Hepatocyte (in vitro differentiated cells): ENCODE measurements around the gene PVALEF. TPM values are rescaled to one million over a fixed set of nuclear protein-coding genes. Genes with fewer than 3 reads are reported as not detected.
"Not testable (repeated sequence)": the region's sequence is repeated elsewhere in the genome, so short reads cannot be mapped to it uniquely, and the experiment has no call there.

ENCODE experiments used
- DNase-seq: peaks from one replicate; pipeline ENCODE4 v3.0.0-alpha.2; 2016; ENCODE audit warnings: low spot score
- H2AFZ ChIP-seq: fragments of 200-600 bp; sonication (generic); 2 replicates; pipeline ENCODE4 v1.6.0; 2016; ENCODE audit warnings: antibody characterized with exemption, mild to moderate bottlenecking
- H3K27ac ChIP-seq: fragments of 200-600 bp; sonication (generic); 2 replicates; pipeline ENCODE4 v1.5.1; 2016; ENCODE audit warnings: mild to moderate bottlenecking
- H3K27me3 ChIP-seq: fragments of 200-600 bp; sonication (generic); 2 replicates; pipeline ENCODE4 v1.6.1; 2016
- H3K36me3 ChIP-seq: fragments of 200-600 bp; sonication (generic); replicated peaks from 2 replicates; pipeline ENCODE4 v1.5.1; 2016; ENCODE audit warnings: low read depth; ENCODE audit not compliant: insufficient read depth
- H3K4me1 ChIP-seq: fragments of 200-600 bp; sonication (generic); 2 replicates; pipeline ENCODE4 v1.5.1; 2016; ENCODE audit warnings: mild to moderate bottlenecking, moderate library complexity; ENCODE audit not compliant: insufficient read depth
- H3K4me2 ChIP-seq: fragments of 200-600 bp; sonication (generic); 2 replicates; pipeline ENCODE4 v1.6.0; 2016
- H3K4me3 ChIP-seq: fragments of 200-600 bp; sonication (generic); 2 replicates; pipeline ENCODE4 v1.5.1; 2016; ENCODE audit warnings: mild to moderate bottlenecking
- H3K79me2 ChIP-seq: fragments of 200-600 bp; sonication (generic); 2 replicates; pipeline ENCODE4 v1.6.0; 2017; ENCODE audit warnings: mild to moderate bottlenecking
- H3K9me2 ChIP-seq: fragments of 200-600 bp; sonication (generic); replicated peaks from 2 replicates; pipeline ENCODE4 v1.6.0; 2017; ENCODE audit warnings: mild to moderate bottlenecking; ENCODE audit not compliant: insufficient read depth
- H3K9me3 ChIP-seq: fragments of 200-600 bp; sonication (generic); 2 replicates; pipeline ENCODE4 v1.5.1; 2016; ENCODE audit warnings: low read depth, mild to moderate bottlenecking
- H4K20me1 ChIP-seq: fragments of 200-600 bp; sonication (generic); 2 replicates; pipeline ENCODE4 v1.6.0; 2016; ENCODE audit warnings: mild to moderate bottlenecking; ENCODE audit not compliant: insufficient read depth, poor library complexity, severe bottlenecking
- EZH2 ChIP-seq: fragments of 200-600 bp; sonication (generic); IDR thresholded peaks from 2 replicates; pipeline ENCODE4 v1.6.1; 2016; ENCODE audit warnings: antibody characterized with exemption, mild to moderate bottlenecking, borderline replicate concordance
- EZH2phosphoT487 ChIP-seq: fragments of 200-600 bp; sonication (generic); IDR thresholded peaks from one replicate; pipeline ENCODE4 v1.6.1; 2018; ENCODE audit warnings: antibody characterized with exemption, mild to moderate bottlenecking, low read depth, moderate library complexity; ENCODE audit not compliant: unreplicated experiment, severe bottlenecking
- WGBS: methylation state at CpG from one replicate; pipeline ENCODE4 v1.1.6; 2016; ENCODE audit warnings: low lambda C conversion rate; ENCODE audit errors: missing lambda C conversion rate; 5-methylcytosine and 5-hydroxymethylcytosine counted together
- polyA plus RNA-seq: library from polyadenylated mRNA; unstranded; fragments of >200 nt; fragmentation: Nextera tagmentation; extraction: Ambion mirVana; gene quantifications from 2 replicates; pipeline ENCODE4 v1.2.1, GENCODE V29; 2016
- total RNA-seq: library from RNA; depleted of rRNA; stranded (reverse); fragments of >200 nt; gene quantifications from 2 replicates; pipeline ENCODE4 v1.2.3, GENCODE V29; 2014
- TF ChIP-seq, protein P1 (sequence below): fragments of 200-600 bp; sonication (generic); IDR thresholded peaks from 2 replicates; pipeline ENCODE4 v1.5.1; 2016; ENCODE audit warnings: antibody characterized with exemption, mild to moderate bottlenecking; ENCODE audit not compliant: poor library complexity

Gene PVALEF
- total and polyA plus RNA-seq, 2 experiments from 2014 or later, result 0.15 TPM; not detected in 1

DNA sequence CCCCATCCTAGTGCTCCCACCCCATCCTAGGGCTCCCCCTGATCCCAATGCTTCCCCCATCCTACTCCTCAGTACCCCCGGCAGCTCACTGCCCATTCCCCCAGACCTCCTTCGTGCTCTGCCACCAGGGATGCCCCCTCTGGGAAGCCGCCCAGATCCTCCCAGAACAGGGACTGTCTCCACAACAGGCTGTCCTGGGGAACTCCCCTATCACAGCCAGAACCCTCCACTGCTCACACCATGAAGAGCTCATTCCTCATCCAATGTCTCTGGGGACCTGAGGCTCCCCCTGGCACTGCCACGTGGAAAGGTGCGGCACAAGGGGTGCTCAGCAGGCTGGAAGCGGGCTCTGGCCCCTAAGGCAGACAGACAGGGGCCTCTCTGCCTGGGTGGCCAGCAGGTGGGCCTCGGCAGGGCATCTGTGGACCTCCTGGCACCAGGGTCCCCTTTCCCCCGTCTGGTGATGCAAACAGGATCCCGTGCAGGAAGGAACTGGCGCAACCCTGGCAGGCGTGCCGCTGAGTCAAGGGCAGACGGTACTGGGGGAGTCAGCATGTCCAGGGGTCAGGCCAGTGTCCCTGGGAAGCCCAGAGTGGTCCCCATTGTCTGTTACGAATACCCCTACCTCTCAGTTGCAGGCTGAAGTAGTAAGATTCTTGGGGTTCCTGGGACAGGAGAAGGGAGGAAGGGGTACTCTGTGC lies 14.8 kb upstream of the PVALEF start:
- Histone ChIP-seq H3K27me3 (no peaks in the 10 kb centered on the region), H2AFZ (no peak overlapping the region), H3K9me3 (no peaks in the 10 kb centered on the region), H4K20me1 (no peaks in the 10 kb centered on the region), H3K4me1 (no peaks in the 10 kb centered on the region), H3K79me2 (no peaks in the 10 kb centered on the region), H3K36me3 (no peaks in the 10 kb centered on the region), H3K4me2 (no peak overlapping the region), H3K9me2 (no peaks in the 10 kb centered on the region), H3K27ac (no peak overlapping the region), H3K4me3 (no peak overlapping the region)
- DNase-seq, result no peak
- TF ChIP-seq EZH2phosphoT487 (no peak), EZH2 (no peak)
- TF ChIP-seq, protein P1, sequence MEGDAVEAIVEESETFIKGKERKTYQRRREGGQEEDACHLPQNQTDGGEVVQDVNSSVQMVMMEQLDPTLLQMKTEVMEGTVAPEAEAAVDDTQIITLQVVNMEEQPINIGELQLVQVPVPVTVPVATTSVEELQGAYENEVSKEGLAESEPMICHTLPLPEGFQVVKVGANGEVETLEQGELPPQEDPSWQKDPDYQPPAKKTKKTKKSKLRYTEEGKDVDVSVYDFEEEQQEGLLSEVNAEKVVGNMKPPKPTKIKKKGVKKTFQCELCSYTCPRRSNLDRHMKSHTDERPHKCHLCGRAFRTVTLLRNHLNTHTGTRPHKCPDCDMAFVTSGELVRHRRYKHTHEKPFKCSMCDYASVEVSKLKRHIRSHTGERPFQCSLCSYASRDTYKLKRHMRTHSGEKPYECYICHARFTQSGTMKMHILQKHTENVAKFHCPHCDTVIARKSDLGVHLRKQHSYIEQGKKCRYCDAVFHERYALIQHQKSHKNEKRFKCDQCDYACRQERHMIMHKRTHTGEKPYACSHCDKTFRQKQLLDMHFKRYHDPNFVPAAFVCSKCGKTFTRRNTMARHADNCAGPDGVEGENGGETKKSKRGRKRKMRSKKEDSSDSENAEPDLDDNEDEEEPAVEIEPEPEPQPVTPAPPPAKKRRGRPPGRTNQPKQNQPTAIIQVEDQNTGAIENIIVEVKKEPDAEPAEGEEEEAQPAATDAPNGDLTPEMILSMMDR, result no peak
- WGBS, result 84% methylated on average over 13 of the region's 14 CpGs

DNA sequence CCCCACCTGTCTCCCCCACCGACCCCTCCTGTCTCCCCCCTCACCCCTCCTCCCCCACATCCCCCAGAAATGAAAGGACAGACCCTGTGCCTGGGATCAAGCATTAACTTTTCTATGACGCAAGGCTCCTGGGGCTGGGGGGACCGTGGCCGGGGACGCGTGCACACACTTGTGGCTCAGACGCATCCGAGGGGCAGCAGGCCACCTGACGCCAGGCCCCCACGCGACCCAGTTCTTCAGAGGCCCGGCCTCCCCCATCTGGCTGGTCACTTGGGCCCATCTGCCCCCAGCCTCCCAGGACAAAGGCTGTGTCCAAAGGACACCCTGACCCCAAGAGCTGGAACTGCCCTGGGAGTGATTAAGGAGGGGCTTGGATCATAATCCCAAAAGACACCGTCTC lies 14.0 kb upstream of the PVALEF start:
- Histone ChIP-seq H3K9me2 (no peaks in the 10 kb centered on the region), H3K4me3 (no peak overlapping the region), H3K27me3 (no peaks in the 10 kb centered on the region), H2AFZ (no peak overlapping the region), H3K9me3 (no peaks in the 10 kb centered on the region), H3K36me3 (no peaks in the 10 kb centered on the region), H3K27ac (no peak overlapping the region), H3K79me2 (no peaks in the 10 kb centered on the region), H3K4me1 (no peaks in the 10 kb centered on the region), H3K4me2 (no peak overlapping the region), H4K20me1 (no peaks in the 10 kb centered on the region)
- no peak for DNase-seq
- WGBS, result 89% methylated on average over 12 of the region's 13 CpGs
- TF ChIP-seq, protein P1, result no peak
- TF ChIP-seq EZH2phosphoT487 (no peak), EZH2 (no peak)

DNA sequence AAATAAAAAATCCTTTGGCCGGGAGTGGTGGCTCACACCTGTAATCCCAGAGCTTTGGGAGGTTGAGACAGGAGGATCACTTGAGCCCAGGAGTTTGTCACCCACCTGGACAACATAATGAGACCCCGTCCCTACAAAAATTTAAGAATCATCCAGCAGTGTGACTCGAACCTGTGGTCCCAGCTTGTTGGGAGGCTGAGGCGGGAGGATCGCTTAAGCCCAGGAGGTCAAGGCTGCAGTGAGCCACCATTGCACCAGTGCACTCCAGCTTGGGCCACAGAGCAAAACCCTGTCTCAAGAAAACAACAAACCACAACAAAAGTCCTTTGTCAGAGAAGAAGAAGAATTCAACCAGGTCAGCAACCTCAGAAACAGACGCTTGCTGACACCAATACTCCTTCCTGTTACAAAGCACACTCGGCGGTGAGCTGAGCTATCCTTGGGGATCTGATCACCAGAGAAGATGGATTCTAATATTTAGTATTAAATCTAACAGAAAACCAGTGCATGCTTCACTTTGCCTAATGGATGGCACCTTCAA lies 12.9 kb upstream of the PVALEF start:
- WGBS, result 86% methylated on average over 8 of the region's 8 CpGs
- no peaks in the 10 kb centered on the region for H3K9me3 ChIP-seq
- DNase-seq, result no peak
- TF ChIP-seq EZH2phosphoT487, result no peak
- no peaks in the 10 kb centered on the region for H3K9me2 ChIP-seq
- H3K36me3 ChIP-seq, result no peaks in the 10 kb centered on the region
- H3K4me3 ChIP-seq, result no peak overlapping the region
- no peaks in the 10 kb centered on the region for H3K27me3 ChIP-seq
- no peaks in the 10 kb centered on the region for H3K4me1 ChIP-seq
- no peak overlapping the region for H3K27ac ChIP-seq
- no peaks in the 10 kb centered on the region for H3K79me2 ChIP-seq
- no peak overlapping the region for H3K4me2 ChIP-seq
- no peak overlapping the region for H2AFZ ChIP-seq
- H4K20me1 ChIP-seq, result no peaks in the 10 kb centered on the region

DNA sequence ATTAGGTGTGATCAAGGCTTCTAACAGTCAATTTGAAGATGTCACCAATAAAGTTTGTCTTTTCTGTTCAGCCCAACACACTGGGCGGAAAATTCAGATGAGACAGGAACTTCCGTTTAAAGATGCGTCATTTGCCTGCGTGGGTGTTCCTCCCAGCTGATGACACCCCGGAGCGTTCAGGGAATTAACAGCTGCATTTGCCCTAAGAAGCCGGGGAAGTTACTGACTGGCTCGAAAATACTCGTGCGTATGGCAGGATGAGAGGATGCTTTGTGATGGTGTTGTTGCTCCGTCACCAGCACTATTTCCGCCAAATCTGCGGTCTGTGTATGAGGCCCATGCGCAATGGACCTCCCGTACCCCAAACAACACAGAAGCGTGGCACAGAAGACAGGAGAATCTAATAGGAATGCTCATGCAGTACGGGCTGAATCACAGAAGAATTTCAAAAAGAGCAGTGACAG lies 11.9 kb upstream of the PVALEF start:
- Histone ChIP-seq H3K27ac (no peak overlapping the region), H3K4me2 (no peak overlapping the region), H4K20me1 (no peaks in the 10 kb centered on the region), H3K4me3 (no peak overlapping the region), H3K4me1 (no peaks in the 10 kb centered on the region), H3K9me2 (no peaks in the 10 kb centered on the region), H3K79me2 (no peaks in the 10 kb centered on the region), H3K36me3 (no peaks in the 10 kb centered on the region), H3K9me3 (no peaks in the 10 kb centered on the region), H3K27me3 (no peaks in the 10 kb centered on the region), H2AFZ (no peak overlapping the region)
- TF ChIP-seq EZH2phosphoT487 (no peak), EZH2 (no peak)
- TF ChIP-seq, protein P1, result no peak
- WGBS, result 90% methylated on average over 17 of the region's 17 CpGs
- no peak for DNase-seq

DNA sequence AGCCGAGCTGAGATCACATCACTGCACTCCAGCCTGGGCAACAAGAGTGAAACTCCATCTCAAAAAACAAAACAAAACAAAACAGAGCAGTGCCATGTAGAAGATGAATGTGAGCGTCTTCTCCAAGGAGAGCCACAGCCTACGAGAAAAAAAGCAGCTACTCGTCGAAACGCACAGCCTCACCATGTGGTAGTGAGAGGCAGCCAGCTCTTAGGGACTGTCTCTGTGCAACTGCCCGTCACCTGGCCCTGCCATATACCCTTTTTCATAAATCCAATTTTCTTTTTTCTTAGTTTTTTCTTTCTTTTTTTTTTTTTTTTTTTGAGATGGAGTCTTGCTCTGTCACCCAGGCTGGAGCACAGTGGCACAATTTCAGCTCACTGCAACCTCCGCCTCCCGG lies 11.3 kb upstream of the PVALEF start:
- not testable (repeated sequence) for H3K9me3 ChIP-seq, H3K4me3 ChIP-seq, H2AFZ ChIP-seq, H4K20me1 ChIP-seq, H3K36me3 ChIP-seq, H3K79me2 ChIP-seq, H3K4me2 ChIP-seq, DNase-seq, H3K27ac ChIP-seq, H3K27me3 ChIP-seq, H3K9me2 ChIP-seq, H3K4me1 ChIP-seq
- 92% methylated on average over 9 of the region's 9 CpGs for WGBS
